Rectal smooth muscle tissue (tissue), 1 donor: ENCODE results near the gene POLR3E.

Experiments
- H3K27ac ChIP-seq: one replicate; pipeline ENCODE4 v1.7.0; 2013; ENCODE audit warnings: low read depth, low read length, inconsistent platforms
- H3K27me3 ChIP-seq: one replicate; pipeline ENCODE4 v1.7.0; 2013; ENCODE audit warnings: low read length; ENCODE audit not compliant: control insufficient read depth, insufficient read depth
- H3K36me3 ChIP-seq: one replicate; pipeline ENCODE4 v1.7.0; 2013; ENCODE audit warnings: low read length; ENCODE audit not compliant: control insufficient read depth, insufficient read depth
- H3K4me1 ChIP-seq: one replicate; pipeline ENCODE4 v1.7.0; 2013; ENCODE audit warnings: low read length; ENCODE audit not compliant: control insufficient read depth, insufficient read depth
- H3K4me3 ChIP-seq: one replicate; pipeline ENCODE4 v1.7.0; 2013; ENCODE audit warnings: low read length
- H3K9ac ChIP-seq: one replicate; pipeline ENCODE4 v1.7.0; 2013; ENCODE audit warnings: low read length

POLR3E gene

GRCh38 chr16:22381392-22381791 is 84.2 kb downstream of the POLR3E start:
- Histone ChIP-seq H3K27ac (no peak overlapping the region), H3K36me3 (no peaks in the 10 kb centered on the region), H3K9ac (no peak overlapping the region)

DNA sequence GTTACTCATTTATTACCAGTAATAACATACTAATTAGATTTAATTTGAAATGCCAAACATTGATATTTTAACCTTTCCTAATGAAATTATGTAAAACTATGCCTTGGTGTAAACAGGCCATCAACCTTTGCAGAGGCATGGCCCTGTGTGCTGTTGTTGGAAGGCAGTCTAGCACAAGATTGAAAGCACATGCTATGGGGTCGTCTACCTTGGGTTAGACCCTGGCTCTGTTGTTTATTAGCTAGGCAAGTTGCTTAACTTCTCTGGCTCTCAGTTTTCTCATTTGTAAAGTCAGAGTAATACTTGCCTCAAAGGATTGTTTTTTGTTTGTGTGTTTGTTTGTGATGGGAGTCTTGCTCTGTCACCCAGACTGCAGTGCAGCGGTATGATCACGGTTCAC is 86.6 kb downstream of the POLR3E start:
- H3K4me1 ChIP-seq, result no peaks in the 10 kb centered on the region
- no peak overlapping the region for H3K9ac ChIP-seq
- no peaks in the 10 kb centered on the region for H3K27me3 ChIP-seq
- H3K27ac ChIP-seq, result no peak overlapping the region
- H3K36me3 ChIP-seq, result no peaks in the 10 kb centered on the region
- H3K4me3 ChIP-seq, result no peak overlapping the region

More at GRCh38 chr16:22381392-22381791, 84.2 kb downstream of the POLR3E start:
- no peaks in the 10 kb centered on the region for H3K27me3 ChIP-seq
- H3K4me1 ChIP-seq, result no peaks in the 10 kb centered on the region
- no peak overlapping the region for H3K4me3 ChIP-seq
